Stimulated activated CD8-positive, alpha-beta memory T cell treated with anti-CD3 and anti-CD28 coated beads, Interleukin-12 subunit alpha, Interleukin-12 subunit beta, amount 100 ng/mL, for 24 hours (primary cell): ENCODE results near the gene AGPAT1.
"Not testable (repeated sequence)": the region's sequence is repeated elsewhere in the genome, so short reads cannot be mapped to it uniquely, and the experiment has no call there.

Source experiments
- DNase-seq: peaks from one replicate; pipeline ENCODE4 v3.0.0-alpha.2; 2020; ENCODE audit errors: extremely low read depth

The AGPAT1 gene

GRCh38 chr6:32175711-32176475, at the start of gene AGPAT1:
TSS of gene AGPAT1 (minus strand) at chr6:32176084. CDS start at chr6:32171496, 4,588 bp downstream.
- DNase-seq: peak; percentile 83

GRCh38 chr6:32224696-32225095, 48.8 kb upstream of the AGPAT1 start:
- no peak for DNase-seq

- DNase-seq: no peak
These were observed 47.7 kb upstream of the AGPAT1 start, which contains the start of gene NOTCH4 for GRCh38 chr6:32223258-32224235. TSS of gene NOTCH4 (minus strand) at chr6:32224067. CDS start at chr6:32223928, 139 bp downstream.

GRCh38 chr6:32222333-32223230, 46.7 kb upstream of the AGPAT1 start:
- DNase-seq: no peak

GRCh38 chr6:32220021-32220420, 44.1 kb upstream of the AGPAT1 start:
- no peak for DNase-seq

GRCh38 chr6:32218167-32218566, 42.3 kb upstream of the AGPAT1 start:
- no peak for DNase-seq

GRCh38 chr6:32216998-32217397, 41.1 kb upstream of the AGPAT1 start:
- no peak for DNase-seq

- no peak for DNase-seq
These were observed 40.4 kb upstream of the AGPAT1 start for GRCh38 chr6:32216285-32216684.

- no peak for DNase-seq
These were observed 39.7 kb upstream of the AGPAT1 start for GRCh38 chr6:32215617-32216016.

GRCh38 chr6:32214126-32214525, 38.2 kb upstream of the AGPAT1 start:
- no peak for DNase-seq

GRCh38 chr6:32213649-32214048, 37.8 kb upstream of the AGPAT1 start:
- DNase-seq: no peak

- no peak for DNase-seq
These were observed 36.3 kb upstream of the AGPAT1 start for GRCh38 chr6:32212076-32212760.

- not testable (repeated sequence) for DNase-seq
These were observed 35.5 kb upstream of the AGPAT1 start for GRCh38 chr6:32211432-32211831.

GRCh38 chr6:32210191-32210601, 34.3 kb upstream of the AGPAT1 start:
- no peak for DNase-seq

GRCh38 chr6:32208996-32209395, 33.1 kb upstream of the AGPAT1 start:
- no peak for DNase-seq

GRCh38 chr6:32204268-32204715, 28.4 kb upstream of the AGPAT1 start:
- DNase-seq: no peak

- no peak for DNase-seq
These were observed 27.8 kb upstream of the AGPAT1 start for GRCh38 chr6:32203426-32204267.

- no peak for DNase-seq
These were observed 26.3 kb upstream of the AGPAT1 start for GRCh38 chr6:32202186-32202585.

- DNase-seq: no peak
These were observed 25.0 kb upstream of the AGPAT1 start for GRCh38 chr6:32200711-32201475.
